Thyroid gland (tissue), 4 donors: ENCODE results near the gene SEL1L3. TPM values are rescaled to one million over a fixed set of nuclear protein-coding genes. Genes with fewer than 3 reads are reported as not detected.

ENCODE experiments used
- DNase-seq, 2 donors: peaks; one replicate each; pipeline ENCODE4 v3.0.0-alpha.2; 2019
- H3K27ac ChIP-seq, 3 donors: fragments of 200-600 bp; sonication (generic); 1 replicate in 2 of 3; 2 replicates in 1 of 3; pipeline ENCODE4 v1.5.1; 2016 to 2019; ENCODE audit warnings: mild to moderate bottlenecking in 1 of 3, moderate library complexity in 1 of 3
- H3K27me3 ChIP-seq: fragments of 200-600 bp; sonication (generic); one replicate; pipeline ENCODE4 v1.5.1; 2019
- H3K36me3 ChIP-seq, 2 donors: fragments of 200-600 bp; sonication (generic); one replicate each; pipeline ENCODE4 v1.5.1; 2016 to 2019
- H3K4me1 ChIP-seq, 2 donors: fragments of 200-600 bp; sonication (generic); one replicate each; pipeline ENCODE4 v1.5.1; 2017 to 2019
- H3K4me3 ChIP-seq, 3 donors: fragments of 200-600 bp; sonication (generic); replicated peaks in 1 of 3; 1 replicate in 2 of 3; 2 replicates in 1 of 3; pipeline ENCODE4 v1.5.1; 2016; ENCODE audit warnings: mild to moderate bottlenecking in 1 of 3
- H3K9me3 ChIP-seq: fragments of 200-600 bp; sonication (generic); one replicate; pipeline ENCODE4 v1.5.1; 2017
- POLR2A ChIP-seq, 2 donors: fragments of 450-650 bp; IDR thresholded peaks; one replicate each; pipeline ENCODE4 v1.6.1; 2017; ENCODE audit warnings: antibody characterized with exemption in 2 of 2, mild to moderate bottlenecking in 2 of 2, moderate library complexity in 1 of 2
- WGBS, 2 donors: methylation state at CpG; one replicate each; pipeline ENCODE4 v1.1.5; 2017; 5-methylcytosine and 5-hydroxymethylcytosine counted together
- intact Hi-C: fragments of 100-400 bp; cut with DNase I; formaldehyde crosslinking; loops from one replicate; pipeline ENCODE4 v1.15.1; 2023
- total RNA-seq, 4 donors: library from RNA; depleted of rRNA; stranded (reverse); fragments of >200 nt; gene quantifications; one replicate each; pipeline ENCODE4 v1.2.3, GENCODE V29; 2016
- TF ChIP-seq, protein P1 (sequence below), 6 experiments: fragments of 200-600 bp in 3 of 6; fragments of 450-650 bp in 3 of 6; sonication (generic) in 3 of 6; IDR thresholded peaks; one replicate each; pipeline ENCODE4 v1.5.1; 2016 to 2019; ENCODE audit warnings: antibody characterized with exemption in 6 of 6, mild to moderate bottlenecking in 2 of 6, inconsistent platforms in 1 of 6, moderate library complexity in 1 of 6

Gene SEL1L3
- total RNA-seq, 4 donors from 2014 or later = 18.5 to 81.4 (median 32.4) TPM

DNA sequence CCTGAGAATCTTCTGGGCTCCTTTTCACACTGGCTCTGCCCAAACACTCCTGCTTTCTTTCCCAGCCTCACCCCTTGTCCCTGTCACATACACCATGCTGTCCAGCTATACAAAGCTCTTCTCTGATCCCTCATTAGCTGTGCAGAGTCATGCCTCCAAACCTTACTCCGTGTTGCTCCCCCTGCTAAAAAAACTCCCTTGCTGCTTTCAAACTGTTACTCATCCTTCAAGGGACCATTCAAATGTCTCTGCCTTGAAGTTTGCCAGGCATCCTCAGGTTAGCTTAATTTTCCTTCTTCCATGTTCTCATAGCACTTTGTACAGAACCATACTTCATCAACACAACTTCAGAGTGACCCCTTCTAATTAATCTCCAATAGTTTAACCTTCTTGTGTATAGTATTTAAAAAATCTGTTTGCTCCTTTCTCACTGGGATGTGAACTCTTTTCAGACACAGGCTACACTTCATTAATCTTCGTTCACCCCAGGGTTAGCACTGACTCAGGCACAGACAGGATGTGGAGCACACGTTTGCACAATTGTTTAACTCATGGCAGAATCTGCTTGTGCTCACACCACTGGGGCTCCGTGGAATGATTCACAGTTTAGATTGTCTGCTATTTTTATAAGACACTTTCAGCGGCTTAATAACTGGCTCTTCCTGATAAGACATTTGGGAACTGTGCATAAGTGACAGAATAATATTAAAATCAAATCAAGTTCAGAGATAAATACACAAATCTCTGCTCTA, 21.4 kb upstream of the SEL1L3 start:
- H3K27ac ChIP-seq = no peak overlapping the region
- DNase-seq = no peak
- no peaks in the 10 kb centered on the region for H3K27me3 ChIP-seq
- no peak overlapping the region for H3K4me3 ChIP-seq
- TF ChIP-seq POLR2A (IDR thresholded peaks at IDR 0.05) = no peak
- TF ChIP-seq, protein P1, sequence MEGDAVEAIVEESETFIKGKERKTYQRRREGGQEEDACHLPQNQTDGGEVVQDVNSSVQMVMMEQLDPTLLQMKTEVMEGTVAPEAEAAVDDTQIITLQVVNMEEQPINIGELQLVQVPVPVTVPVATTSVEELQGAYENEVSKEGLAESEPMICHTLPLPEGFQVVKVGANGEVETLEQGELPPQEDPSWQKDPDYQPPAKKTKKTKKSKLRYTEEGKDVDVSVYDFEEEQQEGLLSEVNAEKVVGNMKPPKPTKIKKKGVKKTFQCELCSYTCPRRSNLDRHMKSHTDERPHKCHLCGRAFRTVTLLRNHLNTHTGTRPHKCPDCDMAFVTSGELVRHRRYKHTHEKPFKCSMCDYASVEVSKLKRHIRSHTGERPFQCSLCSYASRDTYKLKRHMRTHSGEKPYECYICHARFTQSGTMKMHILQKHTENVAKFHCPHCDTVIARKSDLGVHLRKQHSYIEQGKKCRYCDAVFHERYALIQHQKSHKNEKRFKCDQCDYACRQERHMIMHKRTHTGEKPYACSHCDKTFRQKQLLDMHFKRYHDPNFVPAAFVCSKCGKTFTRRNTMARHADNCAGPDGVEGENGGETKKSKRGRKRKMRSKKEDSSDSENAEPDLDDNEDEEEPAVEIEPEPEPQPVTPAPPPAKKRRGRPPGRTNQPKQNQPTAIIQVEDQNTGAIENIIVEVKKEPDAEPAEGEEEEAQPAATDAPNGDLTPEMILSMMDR (IDR thresholded peaks at IDR 0.05) = no peak
- no peaks in the 10 kb centered on the region for H3K4me1 ChIP-seq
- WGBS, 2 donors = 38 to 41% methylated on average over 5 of the region's 5 CpGs
- intact Hi-C loops = no loop called here
- H3K9me3 ChIP-seq = no peaks in the 10 kb centered on the region
- H3K36me3 ChIP-seq = no peaks in the 10 kb centered on the region

DNA sequence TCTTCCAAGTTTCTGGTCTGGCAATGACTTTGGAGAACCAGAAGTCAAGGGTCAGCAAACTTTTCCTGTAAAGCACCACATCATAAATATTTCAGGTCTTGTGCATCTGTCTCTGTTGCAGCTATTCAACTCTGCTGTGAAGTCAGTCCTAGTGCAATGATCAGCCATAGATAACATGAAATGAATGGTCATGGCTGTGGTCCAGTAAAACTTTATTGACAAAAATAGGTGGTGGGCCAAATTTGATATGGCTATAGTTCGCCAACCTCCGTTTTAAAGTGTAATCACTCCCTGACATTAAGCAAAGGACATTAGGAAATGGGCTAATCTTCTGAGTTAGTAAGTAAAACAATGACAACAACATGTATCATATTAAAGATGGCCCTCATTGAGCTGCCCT, 20.8 kb upstream of the SEL1L3 start:
- intact Hi-C loops = no loop called here
- 95 to 96% methylated on average over 2 of the region's 2 CpGs for WGBS, 2 donors
- no peaks in the 10 kb centered on the region for H3K9me3 ChIP-seq
- no peak overlapping the region for H3K4me3 ChIP-seq
- H3K27ac ChIP-seq = no peak overlapping the region
- no peaks in the 10 kb centered on the region for H3K4me1 ChIP-seq
- no peak for DNase-seq
- no peaks in the 10 kb centered on the region for H3K36me3 ChIP-seq
- no peaks in the 10 kb centered on the region for H3K27me3 ChIP-seq
- TF ChIP-seq, protein P1 (IDR thresholded peaks at IDR 0.05) = no peak
- no peak for TF ChIP-seq POLR2A (IDR thresholded peaks at IDR 0.05)

DNA sequence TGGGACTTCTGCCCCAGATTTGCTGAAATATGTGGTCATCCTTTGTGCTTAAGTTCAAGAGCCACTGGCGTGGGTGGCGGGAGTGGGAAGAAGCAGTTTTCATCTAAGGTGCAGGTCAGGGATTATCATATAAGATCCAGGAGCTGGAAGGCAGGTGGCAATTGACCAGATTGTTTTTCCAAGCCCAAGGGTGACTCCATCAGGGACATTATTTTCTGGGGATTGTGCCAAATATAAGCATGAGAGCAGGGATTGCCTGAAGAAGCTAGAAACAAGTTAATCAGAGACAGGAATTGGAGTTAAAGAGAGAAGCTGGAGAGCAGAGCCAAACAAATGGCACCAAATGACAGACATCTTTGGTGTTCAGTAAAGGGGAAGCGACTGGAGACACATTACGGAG, 19.4 kb upstream of the SEL1L3 start:
- intact Hi-C loops = no loop called here
- no peaks in the 10 kb centered on the region for H3K27me3 ChIP-seq
- WGBS, 2 donors = 82 to 89% methylated on average over 4 of the region's 4 CpGs
- no peak for TF ChIP-seq POLR2A (IDR thresholded peaks at IDR 0.05)
- TF ChIP-seq, protein P1 (IDR thresholded peaks at IDR 0.05) = no peak
- no peaks in the 10 kb centered on the region for H3K9me3 ChIP-seq
- no peak overlapping the region for H3K4me3 ChIP-seq
- DNase-seq = no peak
- H3K36me3 ChIP-seq = no peaks in the 10 kb centered on the region
- H3K27ac ChIP-seq = no peak overlapping the region
- H3K4me1 ChIP-seq = no peaks in the 10 kb centered on the region

DNA sequence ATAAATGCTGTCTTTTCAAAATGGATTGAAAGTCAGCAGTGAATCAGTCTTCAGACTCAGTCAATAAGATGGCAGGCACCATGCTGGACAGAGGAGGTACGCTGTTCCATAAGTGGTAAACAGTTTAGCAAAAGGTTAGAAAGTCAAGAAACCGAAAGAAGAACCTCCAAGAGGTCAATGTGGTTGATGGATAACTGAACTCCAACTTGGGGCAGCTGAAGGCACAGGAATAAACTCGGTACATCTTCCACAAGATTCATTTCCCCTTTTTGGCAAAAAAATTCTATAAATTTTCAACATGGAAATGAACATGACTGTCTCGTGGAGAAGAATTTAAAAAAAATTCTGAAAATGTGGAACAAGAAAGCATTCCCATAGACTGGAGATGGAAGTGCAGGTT, 18.4 kb upstream of the SEL1L3 start:
- Histone ChIP-seq H3K4me1 (no peaks in the 10 kb centered on the region), H3K27ac (no peak overlapping the region), H3K27me3 (no peaks in the 10 kb centered on the region), H3K4me3 (no peak overlapping the region), H3K36me3 (no peaks in the 10 kb centered on the region), H3K9me3 (no peaks in the 10 kb centered on the region)
- no peak for TF ChIP-seq POLR2A (IDR thresholded peaks at IDR 0.05)
- TF ChIP-seq, protein P1 (IDR thresholded peaks at IDR 0.05) = no peak
- 87 to 88% methylated on average over 4 of the region's 4 CpGs for WGBS, 2 donors
- DNase-seq = no peak
- intact Hi-C loops = no loop called here

DNA sequence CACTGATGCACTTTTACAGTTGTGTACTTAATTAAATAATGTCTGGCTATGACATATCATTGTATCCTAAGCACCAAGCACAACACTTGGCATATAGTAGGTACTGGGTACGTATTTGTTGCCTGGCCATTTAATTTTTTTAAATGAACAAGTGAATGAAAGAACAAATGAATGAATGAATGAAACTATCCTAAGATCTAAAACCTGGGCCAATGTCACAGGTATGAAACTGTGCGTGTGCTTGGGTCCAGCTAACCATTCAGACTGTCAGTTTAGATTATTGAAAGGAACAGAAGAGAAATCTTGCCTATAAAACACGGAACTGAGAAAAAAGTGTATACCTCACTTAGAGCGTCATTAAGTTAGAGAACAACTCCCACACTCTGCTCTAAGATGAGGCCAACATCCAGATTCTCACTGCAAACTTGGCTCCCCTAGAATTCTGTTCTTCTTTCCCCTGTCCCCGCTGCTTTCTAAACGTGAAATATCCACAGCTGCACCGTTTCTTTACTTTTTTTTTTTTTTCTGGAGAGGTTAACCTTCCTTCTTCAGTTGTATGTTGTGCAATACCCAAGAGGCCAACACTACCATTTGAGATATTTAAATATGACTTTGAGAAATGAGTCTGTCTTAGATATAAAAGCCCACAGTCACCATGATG, 17.3 kb upstream of the SEL1L3 start:
- H3K27me3 ChIP-seq = no peaks in the 10 kb centered on the region
- no peak overlapping the region for H3K27ac ChIP-seq
- H3K4me3 ChIP-seq = no peak overlapping the region
- H3K9me3 ChIP-seq = no peaks in the 10 kb centered on the region
- intact Hi-C loops = no loop called here
- H3K36me3 ChIP-seq = no peaks in the 10 kb centered on the region
- no peak for DNase-seq
- H3K4me1 ChIP-seq = no peaks in the 10 kb centered on the region
- TF ChIP-seq, protein P1 (IDR thresholded peaks at IDR 0.05) = no peak
- no peak for TF ChIP-seq POLR2A (IDR thresholded peaks at IDR 0.05)
- 65 to 71% methylated on average over 7 of the region's 7 CpGs for WGBS, 2 donors
